Measurements from ENCODE around the gene FSTL5. TPM values are rescaled to one million over a fixed set of nuclear protein-coding genes. Genes with fewer than 3 reads are reported as not detected.

The FSTL5 gene
- total RNA-seq, 1 experiment from 2014 or later = 0.55 TPM

DNA sequence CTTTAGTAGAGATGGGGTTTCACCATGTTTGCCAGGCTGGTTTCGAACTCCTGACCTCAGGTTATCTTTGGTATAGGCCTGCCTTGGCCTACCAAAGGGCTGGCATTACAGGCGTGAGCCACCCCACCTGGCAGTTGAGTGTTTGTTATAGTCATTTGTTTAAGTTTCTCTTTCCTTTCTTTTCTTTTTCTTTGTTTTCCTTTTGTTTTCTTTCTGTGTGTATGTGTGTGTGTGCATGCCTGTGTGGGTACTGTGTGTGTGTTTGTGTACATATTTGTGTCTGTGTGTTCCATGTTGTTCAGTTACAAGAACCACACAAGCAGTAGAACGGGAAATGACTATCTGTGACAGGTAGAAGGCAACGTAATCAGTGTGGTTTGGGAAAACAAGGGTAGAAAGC, 624.9 kb downstream of the FSTL5 start:
- Mint-ChIP-seq H3K4me3 (no peak overlapping the region), H3K27ac (no peak overlapping the region), H3K27me3 (ENCODE audit: low read depth) (no peaks in the 10 kb centered on the region), H3K9me3 (peaks cover 8% of the 10 kb centered on the region), H3K36me3 (no peaks in the 10 kb centered on the region), H3K4me1 (no peaks in the 10 kb centered on the region)
- ChIA-PET CTCF (no interaction called here), POLR2A (no interaction called here)
- DNase-seq (ENCODE audit: low spot score) (no peak), ATAC-seq (no peak)
- TF ChIP-seq GTF2I (CRISPR knock-in tag; conservative IDR thresholded peaks at IDR 0.05) = no peak
- TF ChIP-seq GRHL2 (CRISPR knock-in tag; IDR thresholded peaks at IDR 0.05; ENCODE audit: insufficient replicate concordance, severe bottlenecking) = no peak
- TF ChIP-seq NR3C1 (CRISPR knock-in tag; conservative IDR thresholded peaks at IDR 0.05; ENCODE audit: low read depth) = no peak
- no peak for TF ChIP-seq E2F1 (CRISPR knock-in tag; IDR thresholded peaks at IDR 0.05)

DNA sequence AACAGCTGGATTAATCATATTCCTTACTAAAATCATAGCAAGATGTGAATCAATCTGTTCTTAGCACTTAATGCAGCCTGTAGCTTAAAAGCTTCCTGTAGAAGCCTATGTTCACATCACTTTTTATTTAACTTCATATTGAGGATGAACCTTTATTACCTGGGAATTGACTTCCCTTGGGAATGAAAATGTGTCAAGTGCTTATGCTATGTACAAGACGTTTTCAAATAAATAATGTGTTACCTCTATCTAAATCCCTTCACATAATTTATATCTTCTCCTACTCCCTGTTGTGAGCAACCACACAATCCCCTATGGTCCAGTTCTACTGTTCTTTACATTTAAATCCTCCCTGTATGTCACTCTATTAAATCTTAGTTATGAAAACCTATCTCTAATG, 633.1 kb downstream of the FSTL5 start:
- Mint-ChIP-seq H3K9me3 (peaks cover 6% of the 10 kb centered on the region), H3K4me1 (peaks cover 2% of the 10 kb centered on the region; the same call in 1 of the 2 replicates), H3K4me3 (no peak overlapping the region), H3K27ac (no peak overlapping the region), H3K27me3 (ENCODE audit: low read depth) (no peaks in the 10 kb centered on the region), H3K36me3 (no peaks in the 10 kb centered on the region; the same call in 1 of the 2 replicates)
- CTCF ChIA-PET = no interaction called here
- DNase-seq (ENCODE audit: low spot score) (no peak), ATAC-seq (no peak)
- POLR2A ChIA-PET = no interaction called here
- TF ChIP-seq FOXJ3 (CRISPR knock-in tag; IDR thresholded peaks at IDR 0.05; ENCODE audit: borderline replicate concordance) (no peak), ZNF219 (CRISPR knock-in tag; IDR thresholded peaks at IDR 0.05; ENCODE audit: borderline replicate concordance) (no peak), ATF1 (CRISPR knock-in tag; IDR thresholded peaks at IDR 0.05) (no peak)

DNA sequence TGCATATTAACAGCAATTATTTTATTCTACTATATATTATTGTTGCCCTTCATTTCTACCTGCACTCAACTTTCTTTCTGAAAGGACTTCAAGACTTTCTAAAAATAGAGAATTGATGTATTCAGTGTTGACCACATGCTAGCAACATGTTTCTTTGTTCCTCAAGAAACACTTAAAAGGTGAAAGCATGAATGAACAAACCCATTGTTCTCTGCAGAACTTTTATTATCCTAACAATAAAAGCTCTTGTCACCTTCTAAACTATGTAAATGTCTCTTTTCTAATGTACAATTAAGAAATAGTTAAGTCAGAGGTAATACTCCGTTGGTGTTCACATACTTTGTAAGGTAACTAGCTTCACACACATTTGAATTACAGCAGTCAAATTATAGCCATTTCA, 638.7 kb downstream of the FSTL5 start:
- ATAC-seq (no peak; the same call in 1 of the 2 replicates), DNase-seq (ENCODE audit: low spot score) (no peak)
- ChIA-PET CTCF (no interaction called here), POLR2A (no interaction called here)
- Mint-ChIP-seq H3K4me3 (no peak overlapping the region), H3K4me1 (peaks cover 24% of the 10 kb centered on the region), H3K27ac (peak overlapping the region; percentile 27; the same call in 1 of the 2 replicates), H3K9me3 (no peaks in the 10 kb centered on the region), H3K27me3 (ENCODE audit: low read depth) (no peaks in the 10 kb centered on the region), H3K36me3 (no peaks in the 10 kb centered on the region; the same call in 1 of the 2 replicates)
- peak; percentile 84; the same call in 1 of the 2 replicates for TF ChIP-seq ZMAT4 (CRISPR knock-in tag; IDR thresholded peaks at IDR 0.05)
- TF ChIP-seq GRHL2 (CRISPR knock-in tag; IDR thresholded peaks at IDR 0.05; ENCODE audit: insufficient replicate concordance, severe bottlenecking) = no peak
- no peak for TF ChIP-seq CBFB (CRISPR knock-in tag; IDR thresholded peaks at IDR 0.05; ENCODE audit: low read depth)

DNA sequence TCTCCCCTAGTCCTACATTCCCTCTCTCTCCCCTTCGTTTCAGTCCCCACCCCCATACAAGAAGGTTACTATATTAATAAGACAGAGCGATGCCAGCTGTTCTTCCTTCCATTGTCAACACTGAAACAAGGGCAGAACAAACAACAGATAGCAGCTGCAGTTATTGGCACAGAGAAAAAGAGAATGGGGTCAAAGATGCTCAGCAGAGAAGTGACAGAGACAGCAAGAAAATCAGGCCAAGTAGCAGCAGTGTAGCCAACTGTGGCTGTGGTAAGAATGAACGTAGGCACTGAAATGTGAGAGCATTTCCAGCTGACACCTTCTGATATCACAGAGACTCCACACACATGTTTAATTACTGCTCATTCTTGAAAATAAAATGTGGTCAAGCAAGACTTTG, 641.8 kb downstream of the FSTL5 start:
- no peak overlapping the region for H3K27ac Mint-ChIP-seq
- TF ChIP-seq HMGA2 (CRISPR knock-in tag; IDR thresholded peaks at IDR 0.05) (no peak), ZSCAN18 (CRISPR knock-in tag; IDR thresholded peaks at IDR 0.05) (no peak), GTF2I (CRISPR knock-in tag; conservative IDR thresholded peaks at IDR 0.05) (no peak), USF2 (CRISPR knock-in tag; IDR thresholded peaks at IDR 0.05) (no peak), ATF1 (CRISPR knock-in tag; IDR thresholded peaks at IDR 0.05) (no peak), E2F4 (CRISPR knock-in tag; IDR thresholded peaks at IDR 0.05; ENCODE audit: borderline replicate concordance, low read depth) (no peak), ZNF423 (CRISPR knock-in tag; IDR thresholded peaks at IDR 0.05) (no peak), PRRX2 (CRISPR knock-in tag; IDR thresholded peaks at IDR 0.05) (no peak), JAZF1 (CRISPR knock-in tag; IDR thresholded peaks at IDR 0.05) (no peak), TEAD4 (CRISPR knock-in tag; IDR thresholded peaks at IDR 0.05) (no peak)
- TF ChIP-seq, protein P1, sequence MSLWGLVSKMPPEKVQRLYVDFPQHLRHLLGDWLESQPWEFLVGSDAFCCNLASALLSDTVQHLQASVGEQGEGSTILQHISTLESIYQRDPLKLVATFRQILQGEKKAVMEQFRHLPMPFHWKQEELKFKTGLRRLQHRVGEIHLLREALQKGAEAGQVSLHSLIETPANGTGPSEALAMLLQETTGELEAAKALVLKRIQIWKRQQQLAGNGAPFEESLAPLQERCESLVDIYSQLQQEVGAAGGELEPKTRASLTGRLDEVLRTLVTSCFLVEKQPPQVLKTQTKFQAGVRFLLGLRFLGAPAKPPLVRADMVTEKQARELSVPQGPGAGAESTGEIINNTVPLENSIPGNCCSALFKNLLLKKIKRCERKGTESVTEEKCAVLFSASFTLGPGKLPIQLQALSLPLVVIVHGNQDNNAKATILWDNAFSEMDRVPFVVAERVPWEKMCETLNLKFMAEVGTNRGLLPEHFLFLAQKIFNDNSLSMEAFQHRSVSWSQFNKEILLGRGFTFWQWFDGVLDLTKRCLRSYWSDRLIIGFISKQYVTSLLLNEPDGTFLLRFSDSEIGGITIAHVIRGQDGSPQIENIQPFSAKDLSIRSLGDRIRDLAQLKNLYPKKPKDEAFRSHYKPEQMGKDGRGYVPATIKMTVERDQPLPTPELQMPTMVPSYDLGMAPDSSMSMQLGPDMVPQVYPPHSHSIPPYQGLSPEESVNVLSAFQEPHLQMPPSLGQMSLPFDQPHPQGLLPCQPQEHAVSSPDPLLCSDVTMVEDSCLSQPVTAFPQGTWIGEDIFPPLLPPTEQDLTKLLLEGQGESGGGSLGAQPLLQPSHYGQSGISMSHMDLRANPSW (CRISPR knock-in tag; conservative IDR thresholded peaks at IDR 0.05; ENCODE audit: low read depth) = no peak
- TF ChIP-seq, protein P2, sequence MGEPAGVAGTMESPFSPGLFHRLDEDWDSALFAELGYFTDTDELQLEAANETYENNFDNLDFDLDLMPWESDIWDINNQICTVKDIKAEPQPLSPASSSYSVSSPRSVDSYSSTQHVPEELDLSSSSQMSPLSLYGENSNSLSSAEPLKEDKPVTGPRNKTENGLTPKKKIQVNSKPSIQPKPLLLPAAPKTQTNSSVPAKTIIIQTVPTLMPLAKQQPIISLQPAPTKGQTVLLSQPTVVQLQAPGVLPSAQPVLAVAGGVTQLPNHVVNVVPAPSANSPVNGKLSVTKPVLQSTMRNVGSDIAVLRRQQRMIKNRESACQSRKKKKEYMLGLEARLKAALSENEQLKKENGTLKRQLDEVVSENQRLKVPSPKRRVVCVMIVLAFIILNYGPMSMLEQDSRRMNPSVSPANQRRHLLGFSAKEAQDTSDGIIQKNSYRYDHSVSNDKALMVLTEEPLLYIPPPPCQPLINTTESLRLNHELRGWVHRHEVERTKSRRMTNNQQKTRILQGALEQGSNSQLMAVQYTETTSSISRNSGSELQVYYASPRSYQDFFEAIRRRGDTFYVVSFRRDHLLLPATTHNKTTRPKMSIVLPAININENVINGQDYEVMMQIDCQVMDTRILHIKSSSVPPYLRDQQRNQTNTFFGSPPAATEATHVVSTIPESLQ (CRISPR knock-in tag; IDR thresholded peaks at IDR 0.05) = no peak

More for the DNA sequence above, 641.8 kb downstream of the FSTL5 start:
- peaks cover 24% of the 10 kb centered on the region for H3K4me1 Mint-ChIP-seq
- no peaks in the 10 kb centered on the region for H3K9me3 Mint-ChIP-seq
- ChIA-PET CTCF (no interaction called here), POLR2A (no interaction called here)
- ATAC-seq (peak; percentile 55; the same call in 1 of the 2 replicates), DNase-seq (ENCODE audit: low spot score) (no peak)
- H3K36me3 Mint-ChIP-seq = no peaks in the 10 kb centered on the region; the same call in 1 of the 2 replicates
- H3K27me3 Mint-ChIP-seq (ENCODE audit: low read depth) = no peaks in the 10 kb centered on the region
- H3K4me3 Mint-ChIP-seq = no peak overlapping the region
